NCI-H748 treated with DMSO at 0.1 percent for 48 hours (cell line): ENCODE data around the gene CHSY1.

Experiments
- DNase-seq: peaks from one replicate; lab custom pipeline; 2025; lab: John Stamatoyannopoulos, UW

The CHSY1 gene

GRCh38 chr15:101187820-101188636, 63.8 kb downstream of the CHSY1 start:
- DNase-seq = no peak

GRCh38 chr15:101185770-101186169, 66.1 kb downstream of the CHSY1 start:
- no peak for DNase-seq

- no peak for DNase-seq
These were observed 66.5 kb downstream of the CHSY1 start for GRCh38 chr15:101185336-101185735.

- no peak for DNase-seq
These were observed 67.0 kb downstream of the CHSY1 start for GRCh38 chr15:101184830-101185229.

- DNase-seq = no peak
These were observed 67.9 kb downstream of the CHSY1 start for GRCh38 chr15:101183931-101184305.

- no peak for DNase-seq
These were observed 68.5 kb downstream of the CHSY1 start for GRCh38 chr15:101183226-101183930.

GRCh38 chr15:101182215-101182614, 69.6 kb downstream of the CHSY1 start:
- DNase-seq = no peak

- DNase-seq = no peak
These were observed 70.5 kb downstream of the CHSY1 start for GRCh38 chr15:101181349-101181748.

- no peak for DNase-seq
These were observed 71.1 kb downstream of the CHSY1 start for GRCh38 chr15:101180620-101181307.

- DNase-seq = no peak
These were observed 72.3 kb downstream of the CHSY1 start for GRCh38 chr15:101179341-101180153.

GRCh38 chr15:101178931-101179330, 72.9 kb downstream of the CHSY1 start:
- DNase-seq = no peak

- DNase-seq = peak; percentile 5
These were observed 73.4 kb downstream of the CHSY1 start for GRCh38 chr15:101178479-101178878.

GRCh38 chr15:101177866-101178265, 74.0 kb downstream of the CHSY1 start:
- DNase-seq = no peak

- DNase-seq = no peak
These were observed 75.2 kb downstream of the CHSY1 start for GRCh38 chr15:101176625-101177024.

- no peak for DNase-seq
These were observed 76.4 kb downstream of the CHSY1 start for GRCh38 chr15:101175401-101175800.

GRCh38 chr15:101174152-101174920, 77.5 kb downstream of the CHSY1 start:
- DNase-seq = no peak

GRCh38 chr15:101173233-101174119, 78.4 kb downstream of the CHSY1 start:
- no peak for DNase-seq

- DNase-seq = peak; percentile 13
These were observed 79.3 kb downstream of the CHSY1 start for GRCh38 chr15:101172501-101173071.

- no peak for DNase-seq
These were observed 79.9 kb downstream of the CHSY1 start for GRCh38 chr15:101171954-101172353.
